ENCODE results near the gene G2E3.

Gene G2E3, protein sequence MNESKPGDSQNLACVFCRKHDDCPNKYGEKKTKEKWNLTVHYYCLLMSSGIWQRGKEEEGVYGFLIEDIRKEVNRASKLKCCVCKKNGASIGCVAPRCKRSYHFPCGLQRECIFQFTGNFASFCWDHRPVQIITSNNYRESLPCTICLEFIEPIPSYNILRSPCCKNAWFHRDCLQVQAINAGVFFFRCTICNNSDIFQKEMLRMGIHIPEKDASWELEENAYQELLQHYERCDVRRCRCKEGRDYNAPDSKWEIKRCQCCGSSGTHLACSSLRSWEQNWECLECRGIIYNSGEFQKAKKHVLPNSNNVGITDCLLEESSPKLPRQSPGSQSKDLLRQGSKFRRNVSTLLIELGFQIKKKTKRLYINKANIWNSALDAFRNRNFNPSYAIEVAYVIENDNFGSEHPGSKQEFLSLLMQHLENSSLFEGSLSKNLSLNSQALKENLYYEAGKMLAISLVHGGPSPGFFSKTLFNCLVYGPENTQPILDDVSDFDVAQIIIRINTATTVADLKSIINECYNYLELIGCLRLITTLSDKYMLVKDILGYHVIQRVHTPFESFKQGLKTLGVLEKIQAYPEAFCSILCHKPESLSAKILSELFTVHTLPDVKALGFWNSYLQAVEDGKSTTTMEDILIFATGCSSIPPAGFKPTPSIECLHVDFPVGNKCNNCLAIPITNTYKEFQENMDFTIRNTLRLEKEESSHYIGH

DNA sequence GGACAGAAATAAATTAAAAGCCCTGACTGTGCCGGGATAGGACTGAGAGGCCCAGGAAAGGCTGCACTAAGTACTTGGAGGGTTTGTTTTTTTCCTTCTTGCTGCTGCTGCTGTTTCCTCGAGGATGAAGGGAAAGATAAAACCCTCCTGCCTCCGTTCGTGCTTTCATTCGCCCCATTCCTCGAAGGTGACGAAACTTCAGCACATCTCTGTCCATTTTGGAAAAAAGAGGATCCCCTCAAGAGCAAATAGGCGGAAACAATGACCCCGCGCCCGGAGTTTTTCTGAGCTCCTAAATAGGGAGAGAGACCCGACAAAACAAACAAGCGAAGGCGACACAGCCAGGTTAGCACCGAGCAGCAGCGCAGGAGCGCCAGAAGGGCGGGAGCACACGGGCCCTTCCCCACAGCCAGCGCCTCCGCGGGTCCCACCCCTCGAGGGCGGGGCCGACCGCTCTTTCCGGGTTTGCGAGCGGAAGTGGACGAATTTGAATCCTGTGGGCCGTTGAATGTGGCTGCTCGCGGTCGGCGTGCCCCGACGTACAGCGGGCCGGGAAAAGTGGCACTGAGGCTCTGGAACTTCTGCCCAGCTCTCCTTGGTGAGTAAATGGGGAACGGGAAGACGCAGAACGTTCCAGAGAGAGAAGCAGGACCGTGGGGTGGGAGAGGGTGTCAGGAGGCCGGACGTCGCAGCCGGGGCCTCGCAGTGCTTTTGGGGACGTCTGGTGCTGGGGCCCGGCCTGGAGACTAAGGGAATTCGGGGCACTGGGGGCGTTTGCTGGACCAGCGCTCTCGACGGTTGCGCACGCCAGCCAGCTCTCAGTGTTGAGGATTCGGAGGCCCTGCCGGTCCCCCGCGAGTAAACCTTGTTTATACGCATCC, at the start of gene G2E3:
Gene G2E3, plus strand, starts transcription at position 484 of the 881 bp plus-strand sequence. CDS start 21,922 bp downstream, outside the sequence.
- TF ChIP-seq, protein P1, sequence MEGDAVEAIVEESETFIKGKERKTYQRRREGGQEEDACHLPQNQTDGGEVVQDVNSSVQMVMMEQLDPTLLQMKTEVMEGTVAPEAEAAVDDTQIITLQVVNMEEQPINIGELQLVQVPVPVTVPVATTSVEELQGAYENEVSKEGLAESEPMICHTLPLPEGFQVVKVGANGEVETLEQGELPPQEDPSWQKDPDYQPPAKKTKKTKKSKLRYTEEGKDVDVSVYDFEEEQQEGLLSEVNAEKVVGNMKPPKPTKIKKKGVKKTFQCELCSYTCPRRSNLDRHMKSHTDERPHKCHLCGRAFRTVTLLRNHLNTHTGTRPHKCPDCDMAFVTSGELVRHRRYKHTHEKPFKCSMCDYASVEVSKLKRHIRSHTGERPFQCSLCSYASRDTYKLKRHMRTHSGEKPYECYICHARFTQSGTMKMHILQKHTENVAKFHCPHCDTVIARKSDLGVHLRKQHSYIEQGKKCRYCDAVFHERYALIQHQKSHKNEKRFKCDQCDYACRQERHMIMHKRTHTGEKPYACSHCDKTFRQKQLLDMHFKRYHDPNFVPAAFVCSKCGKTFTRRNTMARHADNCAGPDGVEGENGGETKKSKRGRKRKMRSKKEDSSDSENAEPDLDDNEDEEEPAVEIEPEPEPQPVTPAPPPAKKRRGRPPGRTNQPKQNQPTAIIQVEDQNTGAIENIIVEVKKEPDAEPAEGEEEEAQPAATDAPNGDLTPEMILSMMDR (IDR thresholded peaks at IDR 0.05; ENCODE audit: extremely low read depth, missing control alignments): no peak
- DNase-seq (ENCODE audit: low spot score): peak; percentile 90

DNA sequence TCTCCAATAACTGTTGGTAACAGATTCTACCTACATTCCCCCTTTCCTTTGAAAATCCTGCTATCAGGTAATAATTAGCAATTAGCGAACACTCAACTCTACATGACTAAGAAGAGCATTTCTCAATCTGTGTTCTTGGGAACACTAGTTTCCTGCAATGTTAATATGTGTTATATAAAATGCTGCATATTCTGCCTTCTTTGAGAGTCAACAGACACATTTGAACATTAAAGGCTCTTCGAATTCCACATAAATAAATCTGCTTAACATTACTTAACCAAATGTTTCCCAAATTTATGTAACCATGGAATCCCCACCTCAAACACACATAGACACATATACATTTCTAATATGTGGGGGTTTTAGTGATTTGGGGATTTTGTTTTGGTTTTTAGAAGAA, 41.2 kb upstream of the G2E3 start:
- no peak for DNase-seq (ENCODE audit: low spot score)
- TF ChIP-seq, protein P1 (IDR thresholded peaks at IDR 0.05; ENCODE audit: extremely low read depth, missing control alignments): no peak

DNA sequence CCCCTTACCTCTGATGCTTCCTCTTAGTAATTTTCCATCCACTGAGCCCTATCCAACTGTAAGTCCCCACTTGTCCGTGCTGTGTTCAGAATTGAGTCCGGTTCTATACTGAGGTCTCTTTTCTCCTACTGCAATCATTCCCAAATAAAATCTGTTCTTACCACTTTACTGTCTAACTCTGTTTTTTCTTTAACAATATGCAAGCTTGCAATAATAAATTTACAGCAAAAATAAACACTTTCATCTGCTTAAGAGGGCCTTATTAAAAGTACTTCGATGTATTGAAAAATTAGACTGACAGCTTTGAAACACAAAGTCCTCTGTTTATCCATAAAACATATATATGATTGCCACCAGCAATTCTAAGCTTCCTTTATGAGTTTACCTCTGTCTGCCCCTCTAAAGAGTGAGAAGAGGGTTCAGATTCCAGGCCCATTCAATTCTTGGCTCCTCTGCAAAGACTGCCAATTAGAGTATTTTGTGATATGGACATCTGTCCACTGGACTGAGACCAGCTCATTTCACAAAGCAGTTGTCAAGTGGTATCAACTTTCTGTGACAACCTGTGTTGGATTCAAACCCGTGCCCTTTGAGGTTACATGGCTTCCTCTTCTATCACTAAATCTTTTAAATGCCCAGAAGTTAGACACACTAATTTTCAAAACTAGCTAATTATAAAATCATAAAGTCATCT, 39.9 kb upstream of the G2E3 start:
- TF ChIP-seq, protein P1 (IDR thresholded peaks at IDR 0.05; ENCODE audit: extremely low read depth, missing control alignments): no peak
- DNase-seq (ENCODE audit: low spot score): no peak

DNA sequence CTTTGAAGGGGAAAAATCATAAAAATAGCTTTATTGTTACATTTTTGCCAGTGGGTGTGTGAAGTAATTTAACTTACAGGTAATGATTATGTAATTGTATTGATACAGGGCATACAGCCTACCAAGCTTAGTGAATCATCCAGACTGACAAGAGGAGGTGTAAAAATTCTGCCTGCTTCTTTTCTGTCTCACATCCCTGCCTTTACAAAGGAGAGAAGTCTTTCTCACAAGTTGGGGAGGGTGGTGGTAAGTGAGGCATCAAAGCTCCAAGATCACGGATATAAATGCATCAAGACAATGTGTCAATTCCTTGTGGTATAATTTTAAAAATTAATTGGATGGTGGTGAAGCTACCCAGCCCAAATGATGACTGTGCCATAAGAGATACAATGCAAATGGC, 39.0 kb upstream of the G2E3 start:
- TF ChIP-seq, protein P1 (IDR thresholded peaks at IDR 0.05; ENCODE audit: extremely low read depth, missing control alignments): no peak
- DNase-seq (ENCODE audit: low spot score): no peak

DNA sequence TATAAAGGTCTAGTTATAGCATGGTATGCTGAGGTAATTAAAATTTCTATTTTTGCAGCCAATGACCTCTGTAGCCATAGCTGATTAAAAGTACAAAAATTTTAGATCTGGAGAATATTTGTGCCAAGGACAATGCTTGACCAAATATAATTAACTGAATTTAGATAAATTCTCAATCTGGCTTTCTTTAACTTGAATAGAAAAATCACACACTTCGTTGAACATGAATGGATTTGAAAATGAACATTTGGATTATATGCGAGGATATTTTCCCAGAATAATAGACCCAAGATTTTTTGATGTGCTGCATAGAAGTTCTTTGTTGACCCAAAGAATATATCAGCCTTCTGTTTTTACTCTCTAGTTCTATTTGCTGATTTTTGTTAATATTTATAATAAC, 38.4 kb upstream of the G2E3 start:
- TF ChIP-seq, protein P1 (IDR thresholded peaks at IDR 0.05; ENCODE audit: extremely low read depth, missing control alignments): no peak
- DNase-seq (ENCODE audit: low spot score): no peak

DNA sequence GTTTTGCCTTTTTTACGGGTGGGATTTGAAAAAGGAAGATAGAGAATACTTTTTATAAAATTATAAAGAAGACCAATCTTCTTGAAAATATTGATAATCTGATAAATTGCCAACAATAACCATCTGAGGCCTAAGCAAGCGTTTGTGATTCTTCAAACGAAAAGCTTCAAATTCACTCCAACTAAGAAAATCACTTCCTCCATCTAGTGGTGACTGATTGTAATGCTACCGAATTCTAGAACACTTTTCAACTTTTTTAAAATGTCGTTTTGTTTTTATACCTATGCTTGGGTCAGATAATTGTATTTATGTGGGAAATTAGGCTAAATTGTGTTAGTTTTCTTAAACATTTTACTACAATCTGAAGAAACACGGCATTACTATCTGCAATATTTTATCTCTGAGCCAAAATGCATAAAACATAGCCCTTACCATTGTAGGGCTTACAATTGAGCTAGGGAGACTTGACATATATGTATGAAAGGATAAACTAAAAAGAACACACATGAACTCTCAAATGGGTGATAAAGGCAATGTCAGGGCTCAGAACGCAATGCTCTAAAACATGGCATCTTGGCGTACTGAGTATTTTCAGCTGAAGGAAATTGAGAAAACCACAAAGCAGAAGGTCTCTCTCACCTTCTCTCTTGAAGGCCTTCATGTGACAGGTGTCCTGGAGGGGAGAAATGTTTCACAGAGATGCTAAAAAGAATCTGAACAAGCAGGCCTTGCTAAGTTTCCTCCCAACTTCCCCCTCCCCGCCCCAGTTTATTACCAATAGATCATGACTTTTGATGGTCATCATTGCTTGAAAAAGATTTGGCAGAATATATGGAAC, 36.8 kb upstream of the G2E3 start:
- TF ChIP-seq, protein P1 (IDR thresholded peaks at IDR 0.05; ENCODE audit: extremely low read depth, missing control alignments): peak; percentile 47
- DNase-seq (ENCODE audit: low spot score): peak; percentile 40

All from GM20000 (cell line).